Hepatocyte (in vitro differentiated cells): Measurements from ENCODE around the gene OR2V2.
A peak's percentile ranks its signal among the peaks of the same experiment; 100 is the strongest.

Experiments
- CTCF ChIP-seq: fragments of 200-600 bp; sonication (generic); IDR thresholded peaks from 2 replicates; pipeline ENCODE4 v1.5.1; 2016; ENCODE audit warnings: antibody characterized with exemption, mild to moderate bottlenecking; ENCODE audit not compliant: poor library complexity
- EZH2 ChIP-seq: fragments of 200-600 bp; sonication (generic); IDR thresholded peaks from 2 replicates; pipeline ENCODE4 v1.6.1; 2016; ENCODE audit warnings: antibody characterized with exemption, mild to moderate bottlenecking, borderline replicate concordance
- EZH2phosphoT487 ChIP-seq: fragments of 200-600 bp; sonication (generic); IDR thresholded peaks from one replicate; pipeline ENCODE4 v1.6.1; 2018; ENCODE audit warnings: antibody characterized with exemption, mild to moderate bottlenecking, low read depth, moderate library complexity; ENCODE audit not compliant: unreplicated experiment, severe bottlenecking

GRCh38 chr5:181181650-181182565 is 34.5 kb downstream of the OR2V2 start:
- TF ChIP-seq CTCF = peak; percentile 67
- no peak for TF ChIP-seq EZH2phosphoT487
- no peak for TF ChIP-seq EZH2
